HepG2 (cell line): ENCODE measurements around the gene PRDX5. TPM values are rescaled to one million over a fixed set of nuclear protein-coding genes. Genes with fewer than 3 reads are reported as not detected.
A peak's percentile ranks its signal among the peaks of the same experiment; 100 is the strongest.

ENCODE experiments used
- ARNT ChIP-seq: fragments of 450-650 bp; IDR thresholded peaks from 2 replicates; pipeline ENCODE4 v1.6.1; 2017
- CCAR2 ChIP-seq: fragments of 200-400 bp; formaldehyde crosslinking; optimal IDR thresholded peaks from 2 replicates; pipeline ENCODE3; 2018; ENCODE audit warnings: low read depth, mild to moderate bottlenecking, low read length, moderate library complexity
- HOXA3 ChIP-seq: sonication (generic); formaldehyde crosslinking; IDR thresholded peaks from 2 replicates; pipeline ENCODE4 v1.5.0; 2020; ENCODE audit warnings: missing genetic modification reagents
- KLF9 ChIP-seq: IDR thresholded peaks from 2 replicates; pipeline ENCODE4 v1.6.1; 2016; ENCODE audit warnings: low read depth
- KMT2B ChIP-seq: IDR thresholded peaks from 2 replicates; pipeline ENCODE4 v1.6.1; 2016; ENCODE audit warnings: missing genetic modification reagents, missing compliant biosample characterization
- MAZ ChIP-seq, 2 experiments: sonication (generic) in 1 of 2; formaldehyde crosslinking in 1 of 2; IDR thresholded peaks; 2 replicates each; pipeline versions ENCODE4 v1.5.0 to v1.6.1; 2012 to 2020; ENCODE audit warnings: low read depth in 2 of 2, mild to moderate bottlenecking in 2 of 2, borderline replicate concordance in 1 of 2, improper control_type of control experiment in 1 of 2, low read length in 1 of 2, missing genetic modification reagents in 1 of 2, moderate library complexity in 1 of 2
- MEIS2 ChIP-seq: sonication (generic); formaldehyde crosslinking; IDR thresholded peaks from 2 replicates; pipeline ENCODE4 v1.9.0; 2021; ENCODE audit warnings: mild to moderate bottlenecking, missing genetic modification reagents
- MNT ChIP-seq: fragments of 450-650 bp; IDR thresholded peaks from 2 replicates; pipeline ENCODE4 v1.6.1; 2016
- NFE2L2 ChIP-seq: fragments of 150-350 bp; IDR thresholded peaks from 2 replicates; pipeline ENCODE4 v1.6.1; 2014; ENCODE audit warnings: low read length
- PAF1 ChIP-seq: IDR thresholded peaks from 2 replicates; pipeline ENCODE4 v1.6.1; 2016; ENCODE audit warnings: missing genetic modification reagents, missing compliant biosample characterization
- SIX1 ChIP-seq: sonication (generic); formaldehyde crosslinking; IDR thresholded peaks from 2 replicates; pipeline ENCODE4 v1.4.0; 2020; ENCODE audit warnings: missing genetic modification reagents, borderline replicate concordance
- SMARCE1 ChIP-seq: fragments of 450-650 bp; IDR thresholded peaks from 2 replicates; pipeline ENCODE4 v1.6.1; 2017; ENCODE audit warnings: borderline replicate concordance
- TCF12 ChIP-seq, 2 experiments: fragments of 450-650 bp in 1 of 2; sonication (generic) in 1 of 2; formaldehyde crosslinking in 1 of 2; IDR thresholded peaks; 2 replicates each; pipeline versions ENCODE4 v1.6.1 to v1.8.0; 2017 to 2022; ENCODE audit warnings: antibody characterized with exemption in 1 of 2, mild to moderate bottlenecking in 1 of 2, missing genetic modification reagents in 1 of 2, moderate library complexity in 1 of 2
- ZMAT3 ChIP-seq: sonication (generic); formaldehyde crosslinking; conservative IDR thresholded peaks from 2 replicates; pipeline ENCODE4 v1.7.0; 2021; ENCODE audit warnings: missing genetic modification reagents
- ZNF224 ChIP-seq: sonication (generic); formaldehyde crosslinking; IDR thresholded peaks from 2 replicates; pipeline ENCODE4 v1.5.0; 2020; ENCODE audit warnings: mild to moderate bottlenecking, missing genetic modification reagents
- ZNF235 ChIP-seq: sonication (generic); formaldehyde crosslinking; IDR thresholded peaks from 2 replicates; pipeline ENCODE4 v1.8.1; 2023; ENCODE audit warnings: mild to moderate bottlenecking, missing genetic modification reagents, borderline replicate concordance
- ZNF776 ChIP-seq: sonication (generic); formaldehyde crosslinking; IDR thresholded peaks from 2 replicates; pipeline ENCODE4 v1.4.0; 2020; ENCODE audit warnings: mild to moderate bottlenecking, missing genetic modification reagents
- ZNF788 ChIP-seq: sonication (generic); formaldehyde crosslinking; IDR thresholded peaks from 2 replicates; pipeline ENCODE4 v1.5.0; 2020; ENCODE audit warnings: mild to moderate bottlenecking, missing genetic modification reagents, borderline replicate concordance
- polyA plus RNA-seq, 8 experiments: library from polyadenylated mRNA; depleted of rRNA in 3 of 8; stranded (reverse) in 7 of 8; unstranded in 1 of 8; fragments of >200 nt; fragmentation: Illumina TruSeq in 4 of 8; extraction: Trizol in 4 of 8; gene quantifications; 2 replicates each; pipeline versions ENCODE4 v1.2.1 to v1.2.3, GENCODE V29; 2011 to 2016; ENCODE audit warnings: low read depth in 4 of 8, missing spikeins in 1 of 8, mixed read lengths in 1 of 8; ENCODE audit not compliant: insufficient read depth in 1 of 8
- total RNA-seq, 5 experiments: library from RNA; depleted of rRNA; stranded (reverse); fragments of >200 nt; fragmentation: Illumina TruSeq; extraction: Trizol; gene quantifications; 2 replicates each; pipeline ENCODE4 v1.2.3, GENCODE V29; 2016; ENCODE audit warnings: low read depth in 1 of 5
- TF ChIP-seq, protein P1 (sequence below): IDR thresholded peaks from 2 replicates; pipeline ENCODE4 v1.6.1; 2016
- TF ChIP-seq, protein P2 (sequence below): sonication (generic); formaldehyde crosslinking; conservative IDR thresholded peaks from 2 replicates; pipeline ENCODE4 v1.8.0; 2022; ENCODE audit warnings: mild to moderate bottlenecking, moderate library complexity, missing genetic modification reagents

The PRDX5 gene
- total and polyA plus RNA-seq, 2 of the 13 experiments (the other 11 are each of a cell fraction or from before 2014, with no cell fraction given): 215 to 311 TPM

GRCh38 chr11:64284962-64285884 lies 32.7 kb upstream of the PRDX5 start, which contains the start of gene GPR137 (continued):
- TF ChIP-seq, protein P1, sequence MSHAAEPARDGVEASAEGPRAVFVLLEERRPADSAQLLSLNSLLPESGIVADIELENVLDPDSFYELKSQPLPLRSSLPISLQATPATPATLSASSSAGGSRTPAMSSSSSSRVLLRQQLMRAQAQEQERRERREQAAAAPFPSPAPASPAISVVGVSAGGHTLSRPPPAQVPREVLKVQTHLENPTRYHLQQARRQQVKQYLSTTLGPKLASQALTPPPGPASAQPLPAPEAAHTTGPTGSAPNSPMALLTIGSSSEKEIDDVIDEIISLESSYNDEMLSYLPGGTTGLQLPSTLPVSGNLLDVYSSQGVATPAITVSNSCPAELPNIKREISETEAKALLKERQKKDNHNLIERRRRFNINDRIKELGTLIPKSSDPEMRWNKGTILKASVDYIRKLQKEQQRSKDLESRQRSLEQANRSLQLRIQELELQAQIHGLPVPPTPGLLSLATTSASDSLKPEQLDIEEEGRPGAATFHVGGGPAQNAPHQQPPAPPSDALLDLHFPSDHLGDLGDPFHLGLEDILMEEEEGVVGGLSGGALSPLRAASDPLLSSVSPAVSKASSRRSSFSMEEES: no peak
- TF ChIP-seq CCAR2: no peak
- TF ChIP-seq MEIS2: no peak
- no peak for TF ChIP-seq ARNT
- TF ChIP-seq ZNF776 (CRISPR knock-in tag): no peak; the same call in 1 of the 2 replicates
- TF ChIP-seq SMARCE1: no peak
- TF ChIP-seq TCF12 (IDR thresholded peaks at IDR 0.05): no peak
- TF ChIP-seq TCF12 (CRISPR knock-in tag; IDR thresholded peaks at IDR 0.05): peak; percentile 13; the same call in 1 of the 2 replicates
- TF ChIP-seq PAF1 (CRISPR knock-in tag): no peak
- no peak for TF ChIP-seq KLF9
- no peak; the same call in 1 of the 2 replicates for TF ChIP-seq ZMAT3 (CRISPR knock-in tag)
- no peak for TF ChIP-seq ZNF224
- no peak for TF ChIP-seq KMT2B (CRISPR knock-in tag)
- no peak for TF ChIP-seq SIX1
- no peak; the same call in 1 of the 2 replicates for TF ChIP-seq MAZ (IDR thresholded peaks at IDR 0.05; ENCODE audit: borderline replicate concordance, low read depth, low read length)
- no peak for TF ChIP-seq MAZ (CRISPR knock-in tag; IDR thresholded peaks at IDR 0.05; ENCODE audit: low read depth)
- TF ChIP-seq ZNF788: 0 out of 2 replicates have a peak, but pooled peaks have one; percentile 14
- TF ChIP-seq NFE2L2: no peak
- TF ChIP-seq, protein P2, sequence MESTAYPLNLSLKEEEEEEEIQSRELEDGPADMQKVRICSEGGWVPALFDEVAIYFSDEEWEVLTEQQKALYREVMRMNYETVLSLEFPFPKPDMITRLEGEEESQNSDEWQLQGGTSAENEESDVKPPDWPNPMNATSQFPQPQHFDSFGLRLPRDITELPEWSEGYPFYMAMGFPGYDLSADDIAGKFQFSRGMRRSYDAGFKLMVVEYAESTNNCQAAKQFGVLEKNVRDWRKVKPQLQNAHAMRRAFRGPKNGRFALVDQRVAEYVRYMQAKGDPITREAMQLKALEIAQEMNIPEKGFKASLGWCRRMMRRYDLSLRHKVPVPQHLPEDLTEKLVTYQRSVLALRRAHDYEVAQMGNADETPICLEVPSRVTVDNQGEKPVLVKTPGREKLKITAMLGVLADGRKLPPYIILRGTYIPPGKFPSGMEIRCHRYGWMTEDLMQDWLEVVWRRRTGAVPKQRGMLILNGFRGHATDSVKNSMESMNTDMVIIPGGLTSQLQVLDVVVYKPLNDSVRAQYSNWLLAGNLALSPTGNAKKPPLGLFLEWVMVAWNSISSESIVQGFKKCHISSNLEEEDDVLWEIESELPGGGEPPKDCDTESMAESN: no peak
- peak; percentile 56 for TF ChIP-seq HOXA3 (CRISPR knock-in tag)
- peak; percentile 61; the same call in 1 of the 2 replicates for TF ChIP-seq ZNF235 (CRISPR knock-in tag)
- no peak for TF ChIP-seq MNT
